ENCODE measurements around the gene NALCN.

NALCN gene

GRCh38 chr13:101398191-101398590, 18.1 kb downstream of the NALCN start:
- peak overlapping the region; percentile 11 for H3K27ac ChIP-seq (ENCODE audit: low read length, poor library complexity, severe bottlenecking)
- no peak overlapping the region for H3K23ac ChIP-seq (ENCODE audit: low read length in 2 of 2)
- H3K9me3 ChIP-seq (ENCODE audit: control insufficient read depth, low read length): no peaks in the 10 kb centered on the region
- peak overlapping the region in 1 of 2 experiments; percentile 85 for H3K18ac ChIP-seq (ENCODE audit: low read depth in 1 of 2, low read length in 2 of 2)
- no peak overlapping the region for H2BK120ac ChIP-seq (ENCODE audit: low read depth, low read length)
- no peak overlapping the region for H4K8ac ChIP-seq (ENCODE audit: low read length)
- H3K79me1 ChIP-seq (replicated peaks; ENCODE audit: low read length, poor library complexity, severe bottlenecking): no peaks in the 10 kb centered on the region
- no peak overlapping the region for H2AFZ ChIP-seq (ENCODE audit: low read depth, low read length)
- H3K9ac ChIP-seq (ENCODE audit: low read length): no peak overlapping the region
- no peaks in the 10 kb centered on the region for H3K27me3 ChIP-seq (ENCODE audit: control insufficient read depth in 1 of 2, insufficient read depth in 1 of 2, low read length in 2 of 2)
- H3K14ac ChIP-seq (ENCODE audit: low read length in 2 of 2): peak overlapping the region in 1 of 2 experiments; percentile 81
- no peak overlapping the region for H2BK15ac ChIP-seq (ENCODE audit: low read depth, poor library complexity, severe bottlenecking)
- no peak overlapping the region for H2AK5ac ChIP-seq (ENCODE audit: low read length, severe bottlenecking)
- H3K36me3 ChIP-seq (ENCODE audit: control insufficient read depth in 1 of 2, insufficient read depth in 2 of 2, low read depth in 1 of 2, low read length in 2 of 2): no peaks in the 10 kb centered on the region
- no peak overlapping the region for H3K4me3 ChIP-seq (ENCODE audit: insufficient read depth in 1 of 2, low read depth in 1 of 2, low read length in 2 of 2)
- DNase-seq: peak; percentile 55
- peaks cover 7% of the 10 kb centered on the region for H3K4me1 ChIP-seq (ENCODE audit: control insufficient read depth, insufficient read depth, low read depth, low read length)
- no peak overlapping the region for H4K91ac ChIP-seq (ENCODE audit: low read length)
- WGBS: 67% methylated on average over 2 of the region's 2 CpGs
- peak overlapping the region in 1 of 2 experiments; percentile 82 for H3K4ac ChIP-seq (ENCODE audit: low read depth in 1 of 2, low read length in 2 of 2)
- H3K4me2 ChIP-seq (ENCODE audit: low read length, poor library complexity, severe bottlenecking): no peak overlapping the region
- H2BK12ac ChIP-seq (ENCODE audit: low read length in 2 of 2): no peak overlapping the region
- no peak overlapping the region for H2BK5ac ChIP-seq (ENCODE audit: low read depth, low read length, poor library complexity, severe bottlenecking)

GRCh38 chr13:101397742-101398141, 18.6 kb downstream of the NALCN start:
- no peak overlapping the region for H3K23ac ChIP-seq (ENCODE audit: low read length in 2 of 2)
- H2AK5ac ChIP-seq (ENCODE audit: low read length, severe bottlenecking): no peak overlapping the region
- H3K4me3 ChIP-seq (ENCODE audit: insufficient read depth in 1 of 2, low read depth in 1 of 2, low read length in 2 of 2): no peak overlapping the region
- no peaks in the 10 kb centered on the region for H3K79me1 ChIP-seq (replicated peaks; ENCODE audit: low read length, poor library complexity, severe bottlenecking)
- H2AFZ ChIP-seq (ENCODE audit: low read depth, low read length): no peak overlapping the region
- peaks cover 7% of the 10 kb centered on the region for H3K4me1 ChIP-seq (ENCODE audit: control insufficient read depth, insufficient read depth, low read depth, low read length)
- DNase-seq: peak; percentile 88
- H3K27ac ChIP-seq (ENCODE audit: low read length, poor library complexity, severe bottlenecking): peak overlapping the region; percentile 11
- H2BK5ac ChIP-seq (ENCODE audit: low read depth, low read length, poor library complexity, severe bottlenecking): no peak overlapping the region
- no peaks in the 10 kb centered on the region for H3K27me3 ChIP-seq (ENCODE audit: control insufficient read depth in 1 of 2, insufficient read depth in 1 of 2, low read length in 2 of 2)
- no peak overlapping the region for H3K4ac ChIP-seq (ENCODE audit: low read depth in 1 of 2, low read length in 2 of 2)
- 10% methylated on average over 2 of the region's 2 CpGs for WGBS
- no peak overlapping the region for H3K18ac ChIP-seq (ENCODE audit: low read depth in 1 of 2, low read length in 2 of 2)
- H3K9me3 ChIP-seq (ENCODE audit: control insufficient read depth, low read length): no peaks in the 10 kb centered on the region
- H3K36me3 ChIP-seq (ENCODE audit: control insufficient read depth in 1 of 2, insufficient read depth in 2 of 2, low read depth in 1 of 2, low read length in 2 of 2): no peaks in the 10 kb centered on the region
- no peak overlapping the region for H4K8ac ChIP-seq (ENCODE audit: low read length)
- H2BK12ac ChIP-seq (ENCODE audit: low read length in 2 of 2): no peak overlapping the region
- no peak overlapping the region for H2BK120ac ChIP-seq (ENCODE audit: low read depth, low read length)
- no peak overlapping the region for H2BK15ac ChIP-seq (ENCODE audit: low read depth, poor library complexity, severe bottlenecking)
- no peak overlapping the region for H3K9ac ChIP-seq (ENCODE audit: low read length)
- H3K14ac ChIP-seq (ENCODE audit: low read length in 2 of 2): no peak overlapping the region
- no peak overlapping the region for H4K91ac ChIP-seq (ENCODE audit: low read length)
- no peak overlapping the region for H3K4me2 ChIP-seq (ENCODE audit: low read length, poor library complexity, severe bottlenecking)

- WGBS: 59% methylated on average over 2 of the region's 2 CpGs
- H2AK5ac ChIP-seq (ENCODE audit: low read length, severe bottlenecking): no peak overlapping the region
Observed at GRCh38 chr13:101394605-101395004, 21.7 kb downstream of the NALCN start.

GRCh38 chr13:101393140-101393539, 23.2 kb downstream of the NALCN start:
- Histone ChIP-seq H2BK15ac (ENCODE audit: low read depth, poor library complexity, severe bottlenecking) (no peak overlapping the region), H3K4me1 (ENCODE audit: control insufficient read depth, insufficient read depth, low read depth, low read length) (peaks cover 4% of the 10 kb centered on the region), H3K4me3 (ENCODE audit: insufficient read depth in 1 of 2, low read depth in 1 of 2, low read length in 2 of 2) (no peak overlapping the region), H3K14ac (ENCODE audit: low read length in 2 of 2) (no peak overlapping the region), H3K23ac (ENCODE audit: low read length in 2 of 2) (no peak overlapping the region), H3K79me1 (replicated peaks; ENCODE audit: low read length, poor library complexity, severe bottlenecking) (no peaks in the 10 kb centered on the region), H2AK5ac (ENCODE audit: low read length, severe bottlenecking) (no peak overlapping the region), H3K27ac (ENCODE audit: low read length, poor library complexity, severe bottlenecking) (no peak overlapping the region), H3K4me2 (ENCODE audit: low read length, poor library complexity, severe bottlenecking) (no peak overlapping the region), H2AFZ (ENCODE audit: low read depth, low read length) (no peak overlapping the region), H2BK5ac (ENCODE audit: low read depth, low read length, poor library complexity, severe bottlenecking) (no peak overlapping the region), H3K9me3 (ENCODE audit: control insufficient read depth, low read length) (no peaks in the 10 kb centered on the region), H3K27me3 (ENCODE audit: control insufficient read depth in 1 of 2, insufficient read depth in 1 of 2, low read length in 2 of 2) (no peaks in the 10 kb centered on the region), H4K91ac (ENCODE audit: low read length) (no peak overlapping the region), H3K18ac (ENCODE audit: low read depth in 1 of 2, low read length in 2 of 2) (no peak overlapping the region), H4K8ac (ENCODE audit: low read length) (no peak overlapping the region), H3K4ac (ENCODE audit: low read depth in 1 of 2, low read length in 2 of 2) (no peak overlapping the region), H3K9ac (ENCODE audit: low read length) (no peak overlapping the region), H2BK120ac (ENCODE audit: low read depth, low read length) (no peak overlapping the region), H2BK12ac (ENCODE audit: low read length in 2 of 2) (no peak overlapping the region), H3K36me3 (ENCODE audit: control insufficient read depth in 1 of 2, insufficient read depth in 2 of 2, low read depth in 1 of 2, low read length in 2 of 2) (no peaks in the 10 kb centered on the region)
- WGBS: 95% methylated on average over 3 of the region's 3 CpGs
- no peak for DNase-seq

More at GRCh38 chr13:101394605-101395004, 21.7 kb downstream of the NALCN start:
- Histone ChIP-seq H3K27ac (ENCODE audit: low read length, poor library complexity, severe bottlenecking) (no peak overlapping the region), H3K9me3 (ENCODE audit: control insufficient read depth, low read length) (no peaks in the 10 kb centered on the region), H3K27me3 (ENCODE audit: control insufficient read depth in 1 of 2, insufficient read depth in 1 of 2, low read length in 2 of 2) (no peaks in the 10 kb centered on the region), H3K14ac (ENCODE audit: low read length in 2 of 2) (no peak overlapping the region), H2BK12ac (ENCODE audit: low read length in 2 of 2) (no peak overlapping the region), H4K91ac (ENCODE audit: low read length) (no peak overlapping the region), H3K4ac (ENCODE audit: low read depth in 1 of 2, low read length in 2 of 2) (no peak overlapping the region), H2AFZ (ENCODE audit: low read depth, low read length) (no peak overlapping the region), H3K9ac (ENCODE audit: low read length) (no peak overlapping the region), H4K8ac (ENCODE audit: low read length) (no peak overlapping the region), H3K4me3 (ENCODE audit: insufficient read depth in 1 of 2, low read depth in 1 of 2, low read length in 2 of 2) (no peak overlapping the region), H3K79me1 (replicated peaks; ENCODE audit: low read length, poor library complexity, severe bottlenecking) (no peaks in the 10 kb centered on the region), H2BK15ac (ENCODE audit: low read depth, poor library complexity, severe bottlenecking) (no peak overlapping the region), H2BK120ac (ENCODE audit: low read depth, low read length) (no peak overlapping the region), H3K18ac (ENCODE audit: low read depth in 1 of 2, low read length in 2 of 2) (no peak overlapping the region), H3K4me2 (ENCODE audit: low read length, poor library complexity, severe bottlenecking) (no peak overlapping the region), H3K4me1 (ENCODE audit: control insufficient read depth, insufficient read depth, low read depth, low read length) (peaks cover 7% of the 10 kb centered on the region), H3K23ac (ENCODE audit: low read length in 2 of 2) (no peak overlapping the region), H2BK5ac (ENCODE audit: low read depth, low read length, poor library complexity, severe bottlenecking) (no peak overlapping the region), H3K36me3 (ENCODE audit: control insufficient read depth in 1 of 2, insufficient read depth in 2 of 2, low read depth in 1 of 2, low read length in 2 of 2) (no peaks in the 10 kb centered on the region)
- DNase-seq: no peak

All from mesenchymal stem cell (in vitro differentiated cells and primary cell).